Hematopoietic multipotent progenitor cell treated with erythropoietin and hydrocortisone succinate and interleukin-3 and kit ligand, for 6 days (in vitro differentiated cells): ENCODE data around the gene OSBP2.

Source experiments
- DNase-seq: peaks from one replicate; pipeline ENCODE4 v3.0.0-alpha.2; 2015

OSBP2 gene

GRCh38 chr22:30816413-30816812 is 121.7 kb downstream of the OSBP2 start:
- DNase-seq, result peak; percentile 51

DNA sequence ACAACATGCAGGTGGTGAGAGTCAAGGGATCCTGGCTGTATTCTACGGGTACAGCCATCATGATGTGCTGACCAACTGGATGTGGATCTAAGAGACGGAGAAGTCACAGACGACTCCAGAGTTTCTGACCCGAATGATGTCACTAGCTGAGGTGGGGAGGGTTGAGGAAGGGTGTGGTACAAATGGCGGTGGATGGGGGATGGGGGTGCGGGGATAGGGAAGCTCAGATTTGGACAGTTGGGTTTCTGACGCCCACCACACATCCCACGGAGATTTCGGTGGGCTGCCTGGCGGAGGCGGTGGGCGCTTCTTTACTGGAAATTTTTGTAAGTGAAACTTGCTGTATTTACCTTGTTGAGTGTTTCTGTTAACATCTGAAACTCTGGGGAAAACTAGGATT is 126.7 kb downstream of the OSBP2 start:
- no peak for DNase-seq

- DNase-seq, result no peak
Measured at GRCh38 chr22:30821863-30822215, 127.2 kb downstream of the OSBP2 start.

DNA sequence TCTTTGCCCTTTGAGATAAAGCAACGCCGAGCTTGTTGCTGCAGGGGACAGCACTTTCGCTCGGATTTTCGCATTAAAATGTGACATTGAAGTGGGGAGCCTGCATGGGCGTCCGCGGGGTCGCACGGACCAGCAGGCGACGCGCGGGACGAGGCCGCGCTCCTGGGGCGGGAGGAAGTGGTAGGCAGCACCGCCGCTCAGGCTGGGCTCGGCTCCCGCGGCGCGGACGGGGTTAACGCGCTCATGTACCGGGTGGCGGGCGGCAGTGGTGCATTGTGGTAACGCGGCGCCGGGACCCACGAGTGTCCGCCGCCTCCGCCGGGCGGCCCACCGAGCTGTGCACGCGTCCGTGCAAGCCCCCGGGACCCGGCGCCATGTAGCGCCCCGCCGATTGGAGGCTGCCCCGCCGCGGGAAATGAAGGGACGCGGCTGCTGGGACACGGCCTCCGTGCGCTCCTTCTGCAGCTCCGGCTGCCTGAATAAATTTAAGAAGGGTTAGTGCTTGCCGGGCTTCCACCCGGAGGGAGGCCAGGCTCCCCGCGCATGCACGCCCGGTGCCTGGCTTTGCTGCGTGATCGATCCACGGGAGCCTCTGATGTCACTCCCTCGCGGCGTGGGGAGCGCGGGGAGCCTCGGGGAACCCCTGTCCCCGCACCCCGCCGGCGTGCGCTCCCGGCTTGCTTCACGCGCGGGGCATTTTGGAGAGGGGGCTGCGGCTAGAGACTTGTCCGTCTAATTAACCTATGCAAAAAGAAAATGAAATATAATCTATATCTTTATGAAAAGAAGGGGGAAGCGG is 127.7 kb downstream of the OSBP2 start:
- peak; percentile 12 for DNase-seq

DNA sequence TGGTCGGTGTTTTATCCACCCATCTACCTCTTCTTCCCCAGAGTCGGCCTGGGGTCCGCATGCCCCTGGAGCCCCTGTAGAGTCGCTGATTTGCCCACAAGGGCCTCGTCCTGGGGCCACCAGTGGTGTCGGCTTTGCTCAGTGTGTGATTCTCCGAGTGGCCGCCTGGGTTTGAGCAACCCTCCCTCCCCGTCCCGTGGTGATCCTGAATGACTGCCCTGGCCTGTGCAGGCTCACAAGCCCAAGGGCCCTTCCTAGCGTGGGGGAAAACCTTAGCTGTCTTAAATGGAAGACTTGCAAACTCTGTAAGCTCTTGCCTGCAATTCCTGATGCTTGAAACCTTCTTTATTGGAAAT is 128.3 kb downstream of the OSBP2 start:
- peak; percentile 28 for DNase-seq

- no peak for DNase-seq
Measured at GRCh38 chr22:30824096-30824495, 129.4 kb downstream of the OSBP2 start.

DNA sequence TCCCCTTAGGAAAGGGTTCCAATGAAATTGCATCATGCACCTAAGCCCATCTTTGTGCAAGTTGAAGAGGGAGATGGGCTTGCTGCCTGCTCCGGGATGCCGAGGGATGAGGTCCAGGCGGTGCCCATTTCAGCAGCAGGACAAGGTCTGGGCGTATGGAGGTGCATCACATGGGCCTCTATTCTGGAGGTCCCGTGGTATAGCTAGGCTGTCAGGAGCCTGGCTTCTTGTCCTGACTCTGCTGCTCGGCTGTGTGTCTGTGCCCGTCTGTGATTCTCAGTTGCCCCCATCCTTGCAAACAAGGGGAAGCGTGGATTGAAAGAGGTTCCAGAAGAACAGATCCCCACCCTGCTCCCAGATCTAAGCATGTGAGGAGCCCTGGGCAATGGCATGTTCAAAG is 130.0 kb downstream of the OSBP2 start:
- no peak for DNase-seq

- DNase-seq, result no peak
Measured at GRCh38 chr22:30825711-30826505, 131.2 kb downstream of the OSBP2 start.

- no peak for DNase-seq
Measured at GRCh38 chr22:30826670-30827355, 132.1 kb downstream of the OSBP2 start.

DNA sequence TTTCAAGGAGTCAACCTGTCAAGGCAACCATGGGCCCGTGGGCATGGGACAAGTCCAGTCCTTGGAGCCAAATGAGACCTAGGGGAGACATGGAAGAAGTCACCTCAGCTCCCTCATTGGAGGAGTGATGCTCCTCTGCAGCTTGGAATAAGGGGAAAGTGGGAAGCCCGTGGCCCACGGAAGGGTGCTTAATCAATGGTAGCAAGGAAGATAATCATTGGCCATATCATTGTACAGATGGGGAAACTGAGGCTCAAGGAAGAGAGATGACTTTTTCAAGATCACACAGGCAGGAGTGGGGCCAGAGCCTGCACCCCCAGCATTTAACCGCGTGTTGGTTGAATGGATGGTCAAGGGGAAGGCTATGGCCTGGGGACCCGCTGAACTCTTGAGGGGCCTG is 133.0 kb downstream of the OSBP2 start:
- no peak for DNase-seq

- DNase-seq, result no peak
Measured at GRCh38 chr22:30828187-30829155, 133.8 kb downstream of the OSBP2 start.

GRCh38 chr22:30829901-30830550 is 135.4 kb downstream of the OSBP2 start:
- DNase-seq, result no peak

GRCh38 chr22:30830907-30831306 is 136.2 kb downstream of the OSBP2 start:
- DNase-seq, result no peak

DNA sequence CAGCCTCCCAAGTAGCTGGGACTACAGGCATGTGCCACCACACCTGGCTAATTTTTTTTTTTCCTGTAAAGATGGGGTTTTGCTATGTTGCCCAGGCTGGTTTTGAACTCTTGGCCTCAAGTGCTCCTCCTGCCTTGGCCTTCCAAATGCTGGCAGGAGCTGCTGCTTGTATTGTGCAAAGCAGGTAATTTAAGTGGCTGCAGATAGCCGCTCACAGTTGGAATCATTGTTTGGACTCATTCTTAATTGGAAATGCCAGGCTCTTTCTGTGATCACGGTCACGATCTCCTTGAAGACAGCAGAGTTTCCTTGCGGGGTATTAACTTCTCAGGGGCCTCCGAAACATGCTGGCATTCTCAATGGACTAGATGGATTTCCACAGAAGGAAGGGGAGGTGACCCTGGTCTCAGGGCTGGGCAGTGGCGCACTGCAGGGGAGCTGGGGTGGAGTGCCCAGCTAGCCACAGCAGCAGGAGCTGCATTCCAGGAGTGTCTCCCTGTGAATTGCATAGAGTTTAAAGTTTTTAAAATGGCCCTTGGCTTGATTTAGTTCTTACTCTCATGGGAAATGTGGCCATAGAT is 137.8 kb downstream of the OSBP2 start:
- no peak for DNase-seq

- no peak for DNase-seq
Measured at GRCh38 chr22:30833322-30833721, 138.6 kb downstream of the OSBP2 start.

- DNase-seq, result no peak
Measured at GRCh38 chr22:30837531-30837930, 142.9 kb downstream of the OSBP2 start.

DNA sequence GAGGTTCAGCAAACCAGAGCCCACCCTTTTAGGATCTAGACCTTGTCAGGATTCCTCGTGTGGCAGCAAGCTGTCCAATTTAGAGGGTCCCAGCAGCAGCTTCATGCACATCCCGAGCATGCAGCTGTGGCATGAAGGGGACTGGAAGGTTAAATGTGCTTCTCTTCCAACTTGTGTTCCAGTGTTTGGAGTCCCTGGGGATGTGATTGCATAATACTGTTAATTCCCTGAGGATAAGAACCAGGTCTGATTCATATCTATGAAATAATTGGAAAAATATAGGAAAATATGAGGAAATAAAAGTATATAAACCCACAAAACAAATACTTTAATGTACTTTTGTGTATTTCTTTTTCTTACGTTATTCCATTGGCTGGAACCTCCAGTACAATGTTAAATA is 143.4 kb downstream of the OSBP2 start:
- DNase-seq, result no peak

GRCh38 chr22:30841273-30841672 is 146.6 kb downstream of the OSBP2 start:
- no peak for DNase-seq

DNA sequence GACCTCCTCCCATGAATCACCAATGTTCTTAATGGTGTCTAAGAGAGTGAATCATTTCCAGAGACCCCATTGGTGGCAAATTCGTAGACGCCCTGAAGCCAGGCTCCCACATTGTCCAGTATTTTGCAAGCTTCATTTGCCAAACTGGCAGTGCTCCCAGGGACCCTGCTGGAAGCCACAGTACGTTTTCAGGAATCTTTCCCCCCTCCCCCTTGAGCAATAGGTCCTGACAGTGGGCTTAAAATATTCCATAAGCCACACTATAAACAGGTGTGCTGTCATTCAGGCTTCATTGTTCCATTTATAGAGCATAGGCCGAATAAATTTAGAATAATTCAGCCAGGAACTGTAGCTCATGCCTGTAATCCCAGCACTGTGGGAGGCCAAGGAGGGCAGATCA is 148.6 kb downstream of the OSBP2 start:
- DNase-seq, result no peak

- no peak for DNase-seq
Measured at GRCh38 chr22:30847583-30847982, 152.9 kb downstream of the OSBP2 start.

DNA sequence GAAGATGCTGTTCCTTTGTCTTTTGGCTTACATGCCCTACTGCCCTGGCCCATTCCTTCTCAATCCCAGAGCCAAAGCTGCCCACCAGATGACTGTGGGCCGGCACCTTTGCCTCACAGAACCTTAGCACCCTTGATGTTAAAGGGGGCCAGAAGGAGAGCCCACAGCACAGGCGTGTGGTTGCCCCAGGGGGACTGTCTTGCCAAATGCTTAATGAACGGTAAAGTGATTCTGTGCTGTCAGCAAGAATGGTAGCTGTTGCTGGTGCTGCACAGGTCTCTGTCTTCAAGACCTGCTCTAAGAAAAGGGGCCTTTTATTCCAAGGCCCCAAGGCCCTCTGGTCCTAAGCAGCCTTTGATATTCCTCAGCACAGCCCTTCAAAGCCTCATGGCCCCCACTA is 160.6 kb downstream of the OSBP2 start:
- no peak for DNase-seq
